HG02884 (cell line): Measurements from ENCODE around the gene ZNF329.
"Not testable (repeated sequence)": the region's sequence is repeated elsewhere in the genome, so short reads cannot be mapped to it uniquely, and the experiment has no call there.

Experiments used
- ATAC-seq: cut with Tn5 transposase; IDR thresholded peaks from one replicate; pipeline ENCODE4 v1.9.1; 2021; ENCODE audit warnings: mild to moderate bottlenecking, moderate library complexity; ENCODE audit not compliant: unreplicated experiment

The ZNF329 gene

GRCh38 chr19:58150328-58150921, at the start of gene ZNF329:
TSS of gene ZNF329 (minus strand) at chr19:58150789. CDS start at chr19:58129503, 21,286 bp downstream.
- ATAC-seq, result no peak

GRCh38 chr19:58196901-58197616, 46.5 kb upstream of the ZNF329 start:
- ATAC-seq, result no peak

GRCh38 chr19:58183817-58184215, 33.2 kb upstream of the ZNF329 start:
- no peak for ATAC-seq

GRCh38 chr19:58182989-58183816, 32.6 kb upstream of the ZNF329 start, which contains the start of gene ZNF274:
TSS of gene ZNF274 (plus strand) at chr19:58183061. CDS start at chr19:58183966, 905 bp downstream.
- peak; percentile 80 for ATAC-seq

- ATAC-seq, result no peak
Measured at GRCh38 chr19:58182577-58182988, 32.0 kb upstream of the ZNF329 start.

GRCh38 chr19:58181902-58182576, 31.4 kb upstream of the ZNF329 start:
- ATAC-seq, result no peak

- ATAC-seq, result no peak
Measured at GRCh38 chr19:58170860-58171259, 20.3 kb upstream of the ZNF329 start.

- no peak for ATAC-seq
Measured at GRCh38 chr19:58166708-58167280, 16.2 kb upstream of the ZNF329 start.

GRCh38 chr19:58166268-58166667, 15.7 kb upstream of the ZNF329 start:
- ATAC-seq, result no peak

GRCh38 chr19:58157045-58157728, 6.6 kb upstream of the ZNF329 start:
- no peak for ATAC-seq

GRCh38 chr19:58154679-58155648, 4.4 kb upstream of the ZNF329 start:
- ATAC-seq, result peak; percentile 54

GRCh38 chr19:58154287-58154678, 3.7 kb upstream of the ZNF329 start:
- ATAC-seq, result no peak

- ATAC-seq, result no peak
Measured at GRCh38 chr19:58153386-58153785, 2.8 kb upstream of the ZNF329 start.

- ATAC-seq, result not testable (repeated sequence)
Measured at GRCh38 chr19:58147475-58147874, 3.1 kb downstream of the ZNF329 start.

GRCh38 chr19:58145849-58146248, 4.7 kb downstream of the ZNF329 start:
- ATAC-seq, result no peak

GRCh38 chr19:58134244-58134643, 16.3 kb downstream of the ZNF329 start:
- no peak for ATAC-seq

GRCh38 chr19:58129284-58129683, 21.3 kb downstream of the ZNF329 start:
- ATAC-seq, result no peak

GRCh38 chr19:58128041-58128685, 22.4 kb downstream of the ZNF329 start:
- no peak for ATAC-seq
